Measurements from ENCODE around the gene EVA1B. TPM values are rescaled to one million over a fixed set of nuclear protein-coding genes. Genes with fewer than 3 reads are reported as not detected.

The EVA1B gene
- total RNA-seq, 1 experiment from 2014 or later: 5.5 TPM

GRCh38 chr1:36285443-36286101 is 37.9 kb downstream of the EVA1B start:
- Histone ChIP-seq H3K4me1 (ENCODE audit: insufficient read depth, low read length) (no peaks in the 10 kb centered on the region), H3T11ph (ENCODE audit: low read length) (no peak overlapping the region), H4K20me1 (ENCODE audit: control insufficient read depth, insufficient read depth, insufficient read length) (no peaks in the 10 kb centered on the region), H3K56ac (ENCODE audit: insufficient read length, low read depth, low read length) (no peak overlapping the region), H3K23me2 (ENCODE audit: insufficient read length, low read depth, low read length, poor library complexity, severe bottlenecking) (no peaks in the 10 kb centered on the region), H3K4ac (ENCODE audit: low read depth, low read length) (no peak overlapping the region), H2AFZ (ENCODE audit: low read length) (no peak overlapping the region), H3K9me3 (ENCODE audit: control insufficient read depth, low read depth, low read length) (no peaks in the 10 kb centered on the region), H3K18ac (ENCODE audit: insufficient read length, low read depth, low read length) (no peak overlapping the region), H3K4me2 (ENCODE audit: insufficient read depth, insufficient read length, low read length) (no peak overlapping the region), H3K79me1 (ENCODE audit: insufficient read depth, low read depth, low read length, poor library complexity, severe bottlenecking) (peaks cover 6% of the 10 kb centered on the region), H2BK5ac (ENCODE audit: insufficient read length, low read length) (no peak overlapping the region), H3K27ac (ENCODE audit: insufficient read length, low read depth, low read length) (no peak overlapping the region), H3K9ac (ENCODE audit: extremely low read depth, insufficient read length, low read length) (no peak overlapping the region), H4K8ac (replicated peaks; ENCODE audit: insufficient read length, low read depth, low read length) (no peak overlapping the region), H3K27me3 (ENCODE audit: insufficient read depth, low read length) (no peaks in the 10 kb centered on the region), H4K5ac (ENCODE audit: insufficient read length, low read depth, low read length) (no peak overlapping the region), H3K14ac (ENCODE audit: insufficient read depth, low read length) (no peak overlapping the region), H2BK12ac (ENCODE audit: insufficient read length, low read depth, low read length) (no peak overlapping the region), H4K91ac (ENCODE audit: insufficient read length, low read depth, low read length) (no peak overlapping the region), H2BK20ac (ENCODE audit: low read depth, low read length, poor library complexity, severe bottlenecking) (no peak overlapping the region), H2BK120ac (ENCODE audit: low read depth, low read length, poor library complexity, severe bottlenecking) (no peak overlapping the region), H3K23ac (ENCODE audit: insufficient read length, low read depth, low read length) (no peak overlapping the region), H2AK5ac (ENCODE audit: insufficient read length, low read length) (no peak overlapping the region), H3K79me2 (ENCODE audit: insufficient read depth, low read length) (no peaks in the 10 kb centered on the region), H2BK15ac (ENCODE audit: low read depth, low read length) (no peak overlapping the region)
- no peaks in the 10 kb centered on the region for H3K4me1 Mint-ChIP-seq
- no peaks in the 10 kb centered on the region for H3K9me3 Mint-ChIP-seq
- H3K27me3 Mint-ChIP-seq (ENCODE audit: low read depth): no peaks in the 10 kb centered on the region
- no CpG with 5 or more reads among the region's 7 CpGs for WGBS (ENCODE audit: extremely low coverage, insufficient read length, low lambda C conversion rate)
- peaks cover 40 to 70% (median 65%) of the 10 kb centered on the region in 3 experiments for H3K36me3 Mint-ChIP-seq (ENCODE audit: insufficient read depth in 1 of 3, low read depth in 3 of 3)
- DNase-seq: peak; percentile 48
- no peak overlapping the region for H3K27ac Mint-ChIP-seq
- TF ChIP-seq, protein P1, sequence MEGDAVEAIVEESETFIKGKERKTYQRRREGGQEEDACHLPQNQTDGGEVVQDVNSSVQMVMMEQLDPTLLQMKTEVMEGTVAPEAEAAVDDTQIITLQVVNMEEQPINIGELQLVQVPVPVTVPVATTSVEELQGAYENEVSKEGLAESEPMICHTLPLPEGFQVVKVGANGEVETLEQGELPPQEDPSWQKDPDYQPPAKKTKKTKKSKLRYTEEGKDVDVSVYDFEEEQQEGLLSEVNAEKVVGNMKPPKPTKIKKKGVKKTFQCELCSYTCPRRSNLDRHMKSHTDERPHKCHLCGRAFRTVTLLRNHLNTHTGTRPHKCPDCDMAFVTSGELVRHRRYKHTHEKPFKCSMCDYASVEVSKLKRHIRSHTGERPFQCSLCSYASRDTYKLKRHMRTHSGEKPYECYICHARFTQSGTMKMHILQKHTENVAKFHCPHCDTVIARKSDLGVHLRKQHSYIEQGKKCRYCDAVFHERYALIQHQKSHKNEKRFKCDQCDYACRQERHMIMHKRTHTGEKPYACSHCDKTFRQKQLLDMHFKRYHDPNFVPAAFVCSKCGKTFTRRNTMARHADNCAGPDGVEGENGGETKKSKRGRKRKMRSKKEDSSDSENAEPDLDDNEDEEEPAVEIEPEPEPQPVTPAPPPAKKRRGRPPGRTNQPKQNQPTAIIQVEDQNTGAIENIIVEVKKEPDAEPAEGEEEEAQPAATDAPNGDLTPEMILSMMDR (conservative IDR thresholded peaks at IDR 0.05): peak; percentile 81
- no peak overlapping the region for H3K4me3 Mint-ChIP-seq

Measured in H9 (cell line).